K562 (cell line): ENCODE measurements around the gene SLC5A6. TPM values are rescaled to one million over a fixed set of nuclear protein-coding genes. Genes with fewer than 3 reads are reported as not detected.

Source experiments
- ATF7 ChIP-seq: fragments of 450-650 bp; IDR thresholded peaks from 2 replicates; pipeline ENCODE4 v1.7.1; 2014; ENCODE audit warnings: mild to moderate bottlenecking, moderate library complexity
- BRF1 ChIP-seq: IDR thresholded peaks from 3 replicates; pipeline ENCODE4 v1.6.1; 2011; ENCODE audit warnings: borderline replicate concordance, mild to moderate bottlenecking; ENCODE audit not compliant: insufficient read length; ENCODE audit errors: extremely low read depth
- CTCFL ChIP-seq: IDR thresholded peaks from 2 replicates; pipeline ENCODE4 v1.6.1; 2011; ENCODE audit warnings: borderline replicate concordance, low read depth, mild to moderate bottlenecking, moderate library complexity, low read length; ENCODE audit not compliant: insufficient read depth, poor library complexity, severe bottlenecking
- E2F6 ChIP-seq, 2 experiments: IDR thresholded peaks; 2 replicates each; pipeline ENCODE4 v1.6.1; 2011; ENCODE audit warnings: borderline replicate concordance in 1 of 2, control low read depth in 1 of 2, low read depth in 1 of 2, low read length in 1 of 2, mild to moderate bottlenecking in 1 of 2, mixed read lengths in 1 of 2, moderate library complexity in 1 of 2; ENCODE audit not compliant: insufficient read depth in 1 of 2, insufficient read length in 1 of 2, poor library complexity in 1 of 2, severe bottlenecking in 1 of 2; ENCODE audit errors: extremely low read depth in 1 of 2
- FOSL1 ChIP-seq: fragments of 200-800 bp; sonication (Bioruptor generic); conservative IDR thresholded peaks from 2 replicates; pipeline ENCODE4 v1.6.1; 2016; ENCODE audit warnings: missing genetic modification characterization, missing compliant biosample characterization
- HDAC3 ChIP-seq: fragments of 450-650 bp; IDR thresholded peaks from 2 replicates; pipeline ENCODE4 v1.6.1; 2018; ENCODE audit warnings: borderline replicate concordance, mild to moderate bottlenecking, moderate library complexity; ENCODE audit not compliant: partially characterized antibody
- HLTF ChIP-seq: fragments of 450-650 bp; IDR thresholded peaks from 2 replicates; pipeline ENCODE4 v1.6.1; 2016
- LEF1 ChIP-seq: fragments of 450-650 bp; IDR thresholded peaks from 2 replicates; pipeline ENCODE4 v1.6.1; 2016; ENCODE audit warnings: mild to moderate bottlenecking
- MEF2D ChIP-seq: conservative IDR thresholded peaks from 2 replicates; pipeline ENCODE4 v1.6.1; 2016; ENCODE audit warnings: low read depth, missing genetic modification characterization, missing compliant biosample characterization
- PATZ1 ChIP-seq: fragments of 250-450 bp; sonication (Bioruptor Pico); IDR thresholded peaks from 2 replicates; pipeline ENCODE4 v1.5.0; 2020; ENCODE audit warnings: mild to moderate bottlenecking, borderline replicate concordance
- PHF20 ChIP-seq: fragments of 450-650 bp; IDR thresholded peaks from 2 replicates; pipeline ENCODE4 v1.6.1; 2018; ENCODE audit not compliant: partially characterized antibody
- PPARD ChIP-seq: fragments of 250-450 bp; sonication (Bioruptor Pico); IDR thresholded peaks from 2 replicates; pipeline ENCODE4 v1.8.0; 2022; ENCODE audit warnings: inconsistent platforms, mild to moderate bottlenecking, moderate library complexity
- PRMT5 ChIP-seq: sonication (generic); formaldehyde crosslinking; IDR thresholded peaks from 2 replicates; pipeline ENCODE4 v1.5.0; 2020; ENCODE audit warnings: missing genetic modification reagents
- RHOXF2B ChIP-seq: fragments of 250-450 bp; sonication (Bioruptor Pico); conservative IDR thresholded peaks from 2 replicates; pipeline ENCODE4 v1.5.1; 2021
- RNF219 ChIP-seq: fragments of 250-450 bp; sonication (Bioruptor Pico); IDR thresholded peaks from 2 replicates; pipeline ENCODE4 v1.5.0; 2022; ENCODE audit warnings: mild to moderate bottlenecking
- SMAD4 ChIP-seq: fragments of 250-450 bp; sonication (Bioruptor Pico); conservative IDR thresholded peaks from 2 replicates; pipeline ENCODE4 v1.8.0; 2021; ENCODE audit warnings: inconsistent platforms, mild to moderate bottlenecking, moderate library complexity
- TCF15 ChIP-seq: fragments of 250-450 bp; sonication (Bioruptor Pico); IDR thresholded peaks from 2 replicates; pipeline ENCODE4 v1.8.0; 2022; ENCODE audit warnings: moderate library complexity, mild to moderate bottlenecking, inconsistent platforms
- TEAD1 ChIP-seq, 2 experiments: fragments of 450-650 bp in 1 of 2; sonication (generic) in 1 of 2; formaldehyde crosslinking; IDR thresholded peaks; 2 replicates each; pipeline versions ENCODE4 v1.4.0 to v1.8.0; 2020 to 2022; ENCODE audit warnings: mild to moderate bottlenecking in 2 of 2, missing genetic modification reagents in 1 of 2
- ZNF316 ChIP-seq: fragments of 450-650 bp; IDR thresholded peaks from 2 replicates; pipeline ENCODE4 v1.6.1; 2016
- polyA plus RNA-seq, 8 experiments: library from polyadenylated mRNA; depleted of rRNA in 4 of 8; stranded (reverse) in 5 of 8; unstranded in 3 of 8; fragments of >200 nt; fragmentation: Nextera tagmentation in 2 of 8; fragmentation: Illumina TruSeq in 1 of 8; extraction: Ambion mirVana in 2 of 8; extraction: Trizol in 1 of 8; gene quantifications; 2 replicates each; pipeline versions ENCODE4 v1.2.1 to v1.2.3, GENCODE V29; 2011 to 2014; ENCODE audit warnings: inconsistent platforms in 1 of 8, missing spikeins in 1 of 8
- total RNA-seq, 7 experiments: library from RNA; depleted of rRNA in 6 of 7; stranded (reverse); fragments of >200 nt in 6 of 7; fragmentation: Illumina TruSeq in 2 of 7; extraction: Trizol in 2 of 7; gene quantifications; 2 replicates each; pipeline versions ENCODE4 v1.2.1 to v1.2.3, GENCODE V29; 2011 to 2021; ENCODE audit warnings: low replicate concordance in 1 of 7

The SLC5A6 gene
- total and polyA plus RNA-seq, 9 of the 15 experiments (the other 6 are each of a cell fraction or from before 2014, with no cell fraction given), result 32.6 to 137 (median 107) TPM

- TF ChIP-seq CTCFL, result peak; percentile 54
- no peak for TF ChIP-seq PRMT5 (CRISPR knock-in tag)
- no peak for TF ChIP-seq BRF1
- peak; percentile 64 for TF ChIP-seq ATF7
- no peak for TF ChIP-seq TCF15 (CRISPR knock-in tag)
- TF ChIP-seq ZNF316, result no peak
- no peak for TF ChIP-seq SMAD4
- TF ChIP-seq RHOXF2B (CRISPR knock-in tag), result no peak
- TF ChIP-seq E2F6 (IDR thresholded peaks at IDR 0.05; ENCODE audit: borderline replicate concordance in 1 of 2, extremely low read depth in 1 of 2, insufficient read depth in 1 of 2, insufficient read length in 1 of 2, low read depth in 1 of 2, low read length in 1 of 2, poor library complexity in 1 of 2, severe bottlenecking in 1 of 2), result peak in 1 of 2 experiments; percentile 68
- no peak for TF ChIP-seq PPARD (CRISPR knock-in tag)
- no peak for TF ChIP-seq LEF1
- no peak; the same call in 1 of the 2 replicates for TF ChIP-seq FOSL1 (tag)
- no peak for TF ChIP-seq HDAC3
- no peak for TF ChIP-seq MEF2D (tag)
- TF ChIP-seq PHF20, result peak; percentile 54
- no peak for TF ChIP-seq PATZ1
- no peak for TF ChIP-seq RNF219 (CRISPR knock-in tag)
- TF ChIP-seq HLTF, result no peak
- TF ChIP-seq TEAD1 (CRISPR knock-in tag; IDR thresholded peaks at IDR 0.05), result no peak
These were observed 38.0 kb upstream of the SLC5A6 start (continued) for GRCh38 chr2:27249891-27250651.
